Measurements from ENCODE around the gene VGLL4. TPM values are rescaled to one million over a fixed set of nuclear protein-coding genes. Genes with fewer than 3 reads are reported as not detected.
"Not testable (repeated sequence)": the region's sequence is repeated elsewhere in the genome, so short reads cannot be mapped to it uniquely, and the experiment has no call there.

The VGLL4 gene
- total RNA-seq, 1 donor from 2014 or later = 96.5 TPM

- DNase-seq (ENCODE audit: low spot score) (no peak), ATAC-seq (no peak)
- intact Hi-C loops (cut with DNase I) = no loop called here
These were observed 47.3 kb downstream of the VGLL4 start for GRCh38 chr3:11596387-11596786.

GRCh38 chr3:11595024-11595423 lies 48.7 kb downstream of the VGLL4 start:
- ATAC-seq; DNase-seq (ENCODE audit: low spot score); intact Hi-C loops (cut with DNase I): not testable (repeated sequence)

- DNase-seq (ENCODE audit: low spot score) = no peak
- intact Hi-C loops (cut with DNase I) = no loop called here
- ATAC-seq = no peak
These were observed 50.2 kb downstream of the VGLL4 start for GRCh38 chr3:11593318-11594034.

GRCh38 chr3:11592445-11593298 lies 51.0 kb downstream of the VGLL4 start:
- DNase-seq (ENCODE audit: low spot score) = no peak
- intact Hi-C loops (cut with DNase I) = no loop called here
- ATAC-seq = peak; percentile 20

- intact Hi-C loops (cut with DNase I) = no loop called here
- peak; percentile 81 for DNase-seq (ENCODE audit: low spot score)
These were observed 52.1 kb downstream of the VGLL4 start for GRCh38 chr3:11591391-11592282.

GRCh38 chr3:11591002-11591355 lies 52.7 kb downstream of the VGLL4 start:
- ATAC-seq = peak; percentile 3
- intact Hi-C loops (cut with DNase I) = no loop called here
- DNase-seq (ENCODE audit: low spot score) = no peak

More at GRCh38 chr3:11591391-11592282, 52.1 kb downstream of the VGLL4 start:
- ATAC-seq = peak; percentile 93

GRCh38 chr3:11589706-11590105 lies 54.0 kb downstream of the VGLL4 start:
- no peak for DNase-seq (ENCODE audit: low spot score)
- intact Hi-C loops (cut with DNase I) = no loop called here
- no peak for ATAC-seq

GRCh38 chr3:11588755-11589154 lies 55.0 kb downstream of the VGLL4 start:
- ATAC-seq = no peak
- intact Hi-C loops (cut with DNase I) = no loop called here
- no peak for DNase-seq (ENCODE audit: low spot score)

GRCh38 chr3:11588338-11588737 lies 55.4 kb downstream of the VGLL4 start:
- intact Hi-C loops (cut with DNase I) = no loop called here
- no peak for DNase-seq (ENCODE audit: low spot score)

GRCh38 chr3:11587766-11588165 lies 55.9 kb downstream of the VGLL4 start:
- DNase-seq (ENCODE audit: low spot score) (no peak), ATAC-seq (no peak)
- intact Hi-C loops (cut with DNase I) = no loop called here

More at GRCh38 chr3:11588338-11588737, 55.4 kb downstream of the VGLL4 start:
- no peak for ATAC-seq

- intact Hi-C loops (cut with DNase I) = no loop called here
- ATAC-seq = no peak
These were observed 59.1 kb downstream of the VGLL4 start for GRCh38 chr3:11584570-11584969.

GRCh38 chr3:11583638-11584046 lies 60.1 kb downstream of the VGLL4 start:
- intact Hi-C loops (cut with DNase I) = no loop called here
- no peak for ATAC-seq

More at GRCh38 chr3:11584570-11584969, 59.1 kb downstream of the VGLL4 start:
- DNase-seq (ENCODE audit: low spot score) = no peak

GRCh38 chr3:11583235-11583634 lies 60.5 kb downstream of the VGLL4 start:
- intact Hi-C loops (cut with DNase I) = no loop called here
- DNase-seq (ENCODE audit: low spot score) (no peak), ATAC-seq (no peak)

More at GRCh38 chr3:11583638-11584046, 60.1 kb downstream of the VGLL4 start:
- DNase-seq (ENCODE audit: low spot score) = no peak

- intact Hi-C loops (cut with DNase I) = no loop called here
- ATAC-seq (peak; percentile 94), DNase-seq (ENCODE audit: low spot score) (peak; percentile 87)
These were observed 61.3 kb downstream of the VGLL4 start for GRCh38 chr3:11582191-11582968.

GRCh38 chr3:11581237-11582190 lies 62.2 kb downstream of the VGLL4 start:
- intact Hi-C loops (cut with DNase I) = no loop called here
- peak; percentile 46 for ATAC-seq
- DNase-seq (ENCODE audit: low spot score) = no peak

GRCh38 chr3:11580645-11581044 lies 63.1 kb downstream of the VGLL4 start:
- intact Hi-C loops (cut with DNase I) = no loop called here
- no peak for DNase-seq (ENCODE audit: low spot score)

GRCh38 chr3:11578169-11578568 lies 65.5 kb downstream of the VGLL4 start:
- no peak for ATAC-seq
- intact Hi-C loops (cut with DNase I) = no loop called here
- no peak for DNase-seq (ENCODE audit: low spot score)

More at GRCh38 chr3:11580645-11581044, 63.1 kb downstream of the VGLL4 start:
- ATAC-seq = no peak
